ENCODE measurements around the gene ENO4.
A peak's percentile ranks its signal among the peaks of the same experiment; 100 is the strongest.

ENO4 gene, protein sequence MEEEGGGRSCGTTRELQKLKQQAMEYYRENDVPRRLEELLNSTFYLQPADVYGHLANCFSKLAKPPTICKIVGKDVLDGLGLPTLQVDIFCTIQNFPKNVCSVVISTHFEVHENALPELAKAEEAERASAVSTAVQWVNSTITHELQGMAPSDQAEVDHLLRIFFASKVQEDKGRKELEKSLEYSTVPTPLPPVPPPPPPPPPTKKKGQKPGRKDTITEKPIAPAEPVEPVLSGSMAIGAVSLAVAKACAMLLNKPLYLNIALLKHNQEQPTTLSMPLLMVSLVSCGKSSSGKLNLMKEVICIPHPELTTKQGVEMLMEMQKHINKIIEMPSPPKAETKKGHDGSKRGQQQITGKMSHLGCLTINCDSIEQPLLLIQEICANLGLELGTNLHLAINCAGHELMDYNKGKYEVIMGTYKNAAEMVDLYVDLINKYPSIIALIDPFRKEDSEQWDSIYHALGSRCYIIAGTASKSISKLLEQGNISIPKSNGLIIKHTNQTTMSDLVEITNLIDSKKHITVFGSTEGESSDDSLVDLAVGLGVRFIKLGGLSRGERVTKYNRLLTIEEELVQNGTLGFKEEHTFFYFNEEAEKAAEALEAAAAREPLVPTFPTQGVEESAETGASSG

GRCh38 chr10:116849248-116850057 lies at the start of gene ENO4:
TSS of gene ENO4 (plus strand) at chr10:116849499. CDS start at chr10:116849567, 68 bp downstream.
- DNase-seq = peak; percentile 93

GRCh38 chr10:116800286-116800929 lies 48.9 kb upstream of the ENO4 start:
- no peak for DNase-seq

DNA sequence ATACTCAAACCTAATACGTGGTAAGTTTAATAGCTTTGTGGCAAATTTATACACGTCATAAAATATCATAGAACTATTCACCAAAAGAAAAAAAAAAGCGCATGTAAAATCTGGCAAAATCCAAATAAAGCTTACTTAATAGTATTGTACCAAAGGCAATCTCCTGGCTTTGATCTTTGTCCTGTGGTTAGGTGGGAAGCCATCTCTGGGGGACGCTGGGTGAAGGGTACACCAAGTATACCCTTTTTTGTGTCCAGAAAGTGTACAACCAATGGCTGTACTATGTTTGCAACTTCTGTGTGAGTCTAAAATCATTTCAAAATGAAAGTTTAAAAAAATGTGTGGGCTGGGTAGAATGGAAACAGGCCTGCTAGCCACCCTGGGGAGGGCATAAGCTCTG lies 47.6 kb upstream of the ENO4 start:
- DNase-seq = no peak

GRCh38 chr10:116802474-116802873 lies 46.8 kb upstream of the ENO4 start:
- no peak for DNase-seq

DNA sequence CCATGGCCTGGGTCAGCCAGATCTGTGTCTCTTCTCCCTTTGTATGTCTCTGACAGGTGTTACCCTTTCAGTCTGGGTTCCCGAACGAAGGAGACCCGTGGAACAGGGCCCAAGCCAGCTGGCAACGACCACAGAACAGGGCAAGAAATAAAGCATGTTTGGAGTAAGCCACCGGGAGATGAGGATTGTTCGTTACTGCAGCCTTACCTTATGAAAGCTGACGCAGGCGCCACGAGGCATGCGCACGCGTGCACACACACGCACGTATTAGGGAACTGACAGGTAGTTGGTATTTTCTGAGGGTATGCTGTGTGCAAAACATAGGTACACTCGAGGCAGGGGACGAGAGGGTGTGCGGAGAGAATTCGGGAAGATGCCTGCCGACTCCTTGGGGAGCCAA lies 46.4 kb upstream of the ENO4 start:
- DNase-seq = no peak

DNA sequence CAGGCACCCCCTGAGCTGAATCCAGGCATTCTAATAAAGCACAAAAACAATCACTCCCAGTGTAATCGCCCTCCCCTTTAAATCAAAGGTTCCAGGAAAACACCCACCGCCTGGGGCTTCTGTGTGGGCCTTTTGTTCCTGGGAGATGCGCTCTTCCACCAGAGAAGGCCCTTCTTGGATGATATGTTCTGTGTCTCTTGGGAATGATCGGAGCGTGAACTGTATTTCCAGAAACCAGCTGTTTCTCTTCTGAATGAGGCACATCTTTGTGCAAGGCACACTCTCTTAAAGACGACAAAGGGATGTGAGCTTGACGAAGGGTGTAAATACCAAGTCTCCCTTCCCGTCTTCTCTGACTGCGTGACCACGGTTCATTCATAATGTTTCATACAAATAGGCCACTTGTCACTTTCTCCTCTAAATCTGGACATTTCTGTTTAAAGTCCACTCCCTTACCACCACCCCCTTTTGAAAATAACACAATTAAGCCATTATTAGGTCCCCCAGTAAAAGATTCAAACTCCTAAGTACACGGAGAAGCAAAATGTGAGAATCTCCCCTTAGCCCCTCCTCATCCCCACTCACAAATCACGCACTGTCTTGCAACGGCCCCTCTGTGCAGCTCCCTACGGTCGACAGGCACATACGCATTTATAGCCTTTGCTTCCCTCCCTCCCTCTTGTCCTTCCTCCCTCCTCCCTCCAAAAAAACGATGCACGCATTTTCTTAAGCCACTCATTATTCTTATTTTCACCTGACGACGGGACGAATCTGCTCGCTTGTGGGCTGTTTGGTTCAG lies 45.6 kb upstream of the ENO4 start:
- no peak for DNase-seq

DNA sequence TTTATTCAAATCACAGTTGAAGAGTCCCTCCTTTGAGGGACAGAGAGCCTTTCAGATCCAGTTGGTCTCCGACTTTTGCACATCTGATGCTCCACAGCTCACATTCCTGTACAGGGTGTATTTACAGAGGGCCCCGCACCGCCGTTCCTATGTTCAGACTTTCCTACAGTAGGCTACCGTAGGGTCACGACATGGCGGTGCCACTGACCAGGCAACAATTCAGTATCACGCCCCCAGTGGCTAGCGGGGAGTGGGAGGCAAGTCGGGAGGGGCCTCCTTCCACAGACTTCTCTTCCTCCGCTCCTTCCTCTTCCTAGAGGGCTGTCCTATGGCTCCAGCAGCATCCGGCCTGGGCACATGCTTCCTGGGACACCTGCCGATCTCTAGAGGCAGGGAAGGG lies 40.6 kb upstream of the ENO4 start:
- DNase-seq = no peak

GRCh38 chr10:116809483-116810119 lies 39.7 kb upstream of the ENO4 start:
- peak; percentile 63 for DNase-seq

DNA sequence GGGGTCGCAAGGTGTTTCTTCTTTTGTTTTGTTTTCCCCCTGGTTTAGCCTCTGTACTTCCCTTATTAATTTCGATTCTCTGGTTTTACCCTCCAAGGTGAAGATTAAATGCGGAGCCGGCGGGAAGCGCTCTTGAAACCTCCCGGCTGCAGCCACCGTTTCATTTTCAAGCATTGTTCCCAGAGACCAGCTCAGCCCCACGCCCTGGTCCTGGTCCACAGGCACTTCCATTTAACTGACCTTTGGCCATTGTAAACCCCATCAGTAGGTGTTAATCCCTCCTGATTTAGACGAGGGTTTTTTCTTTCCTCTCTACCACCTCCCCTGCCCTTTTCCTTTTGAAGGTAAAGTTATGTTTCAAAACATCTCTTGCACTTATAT lies 39.2 kb upstream of the ENO4 start:
- DNase-seq = no peak

DNA sequence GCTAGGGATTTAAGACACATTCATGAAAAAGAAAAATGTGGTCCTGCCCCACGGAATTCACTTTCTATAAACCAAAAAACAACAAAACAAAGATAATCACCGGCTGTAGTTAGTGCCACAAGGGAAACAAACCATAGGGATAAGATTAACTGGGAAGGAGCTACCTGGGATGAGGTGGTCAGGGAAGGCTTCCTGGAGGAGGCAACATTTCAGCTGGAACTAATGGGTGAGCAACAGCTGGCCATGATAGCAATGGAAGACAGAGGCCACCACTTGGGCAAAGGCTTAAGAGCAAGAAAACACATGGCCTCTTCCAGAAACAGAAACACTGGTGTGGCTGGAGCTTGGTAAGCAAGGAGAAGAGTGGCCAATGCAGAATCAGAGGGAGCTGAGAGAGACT lies 38.4 kb upstream of the ENO4 start:
- DNase-seq = no peak

DNA sequence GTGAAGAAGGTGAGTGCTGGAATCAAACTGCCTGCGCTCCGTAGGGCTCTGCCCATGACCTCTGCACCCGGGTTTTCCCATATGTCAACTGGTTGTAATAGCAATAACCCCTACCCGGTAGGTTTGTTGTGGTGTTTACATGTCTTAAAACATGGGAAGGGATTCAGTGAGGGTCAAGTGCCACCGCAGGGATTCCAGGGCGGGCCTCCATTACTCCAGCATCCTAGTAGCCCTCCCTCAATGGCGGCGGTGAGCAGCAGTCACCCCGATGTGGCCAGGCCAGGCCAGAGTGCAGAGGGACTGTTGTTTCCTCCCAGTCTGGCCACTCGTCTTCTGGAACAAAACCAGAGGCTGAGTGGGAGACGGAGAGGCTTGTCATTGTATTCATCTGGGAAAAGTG lies 37.6 kb upstream of the ENO4 start:
- no peak for DNase-seq

- DNase-seq = peak; percentile 66
Observed at GRCh38 chr10:116815641-116816415, 33.5 kb upstream of the ENO4 start.

- no peak for DNase-seq
Observed at GRCh38 chr10:116817178-116817577, 32.1 kb upstream of the ENO4 start.

GRCh38 chr10:116817780-116818343 lies 31.4 kb upstream of the ENO4 start:
- DNase-seq = no peak

DNA sequence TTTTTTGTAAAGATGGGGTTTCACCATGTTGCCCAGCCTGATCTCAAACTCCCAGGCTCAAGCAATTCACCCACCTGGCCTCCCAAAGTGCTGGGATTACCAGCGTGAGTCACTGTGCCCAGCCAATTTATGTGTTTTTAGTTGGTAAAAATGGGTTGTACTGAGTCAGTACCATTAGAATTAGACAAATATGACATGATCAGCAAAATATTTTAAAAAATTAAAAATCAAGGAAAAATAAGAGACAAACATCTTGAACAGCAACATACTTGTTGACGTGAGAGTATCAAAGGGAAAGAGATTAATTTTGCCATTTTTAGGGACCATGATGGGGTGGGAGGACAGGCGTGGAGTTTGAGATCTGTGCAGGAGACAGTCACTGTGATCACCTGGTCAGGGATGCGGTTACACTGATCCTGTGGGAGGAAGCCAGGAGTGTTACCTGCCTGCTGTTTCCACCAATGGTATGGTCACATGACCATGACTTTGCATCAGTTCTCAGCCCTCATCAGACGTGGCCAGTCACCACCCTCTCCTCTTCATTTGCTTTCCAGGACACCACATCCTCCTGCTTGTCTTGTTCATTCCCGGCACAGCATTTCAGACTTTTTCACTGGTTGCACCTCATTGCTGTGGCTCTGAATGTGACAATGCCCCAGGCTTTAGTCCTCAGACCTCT lies 29.2 kb upstream of the ENO4 start:
- DNase-seq = no peak

DNA sequence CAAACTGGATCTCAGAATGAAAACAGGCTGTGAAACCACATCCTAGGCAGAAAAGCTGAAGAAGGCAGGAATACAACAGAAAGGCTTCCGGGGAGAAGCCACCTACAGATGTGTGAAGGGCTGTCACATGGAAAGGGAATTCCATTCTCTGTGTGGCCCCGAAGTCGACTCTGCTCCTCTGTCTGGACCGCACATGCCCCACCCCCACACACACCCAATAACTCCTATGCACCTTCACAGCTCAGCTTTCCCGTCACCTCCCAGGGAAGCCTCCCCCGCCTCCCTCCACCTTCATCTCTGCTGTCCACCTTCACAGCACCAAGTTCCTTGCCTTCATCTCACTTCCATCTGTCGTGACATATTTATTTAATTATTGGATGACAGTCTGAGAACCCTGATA lies 23.4 kb upstream of the ENO4 start:
- no peak for DNase-seq

- peak; percentile 75 for DNase-seq
Observed at GRCh38 chr10:116826803-116827202, 22.5 kb upstream of the ENO4 start.

GRCh38 chr10:116827214-116827671 lies 22.1 kb upstream of the ENO4 start:
- DNase-seq = no peak

- DNase-seq = no peak
Observed at GRCh38 chr10:116828116-116828515, 21.2 kb upstream of the ENO4 start.

DNA sequence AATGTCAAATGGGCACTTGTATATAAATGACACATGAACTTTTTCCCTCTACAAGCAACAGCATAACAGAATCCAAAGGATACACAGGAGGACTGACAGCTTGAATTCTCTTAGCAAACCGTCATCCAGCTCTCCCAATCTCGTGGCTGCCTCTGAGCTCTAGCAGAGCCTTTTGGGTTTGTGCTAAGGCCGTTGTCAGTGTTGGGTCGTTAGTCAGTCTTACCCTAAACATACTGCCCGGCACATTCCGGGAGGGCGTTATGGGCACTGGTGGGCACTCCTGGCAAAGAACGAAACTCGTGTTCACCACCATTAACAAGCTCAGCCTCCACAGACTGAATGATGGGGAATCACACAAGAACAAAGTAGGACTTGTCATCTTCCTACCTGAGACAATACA lies 19.6 kb upstream of the ENO4 start:
- no peak for DNase-seq
